ENCODE results near the gene ZDHHC3. TPM values are rescaled to one million over a fixed set of nuclear protein-coding genes. Genes with fewer than 3 reads are reported as not detected.
A peak's percentile ranks its signal among the peaks of the same experiment; 100 is the strongest.

Gene ZDHHC3
- total RNA-seq, 1 donor from 2014 or later: 66.6 TPM

- Mint-ChIP-seq H3K4me3 (ENCODE audit: unreplicated experiment) (no peak overlapping the region), H3K27me3 (ENCODE audit: low read depth, unreplicated experiment) (no peaks in the 10 kb centered on the region), H3K36me3 (ENCODE audit: low read depth, unreplicated experiment) (peaks cover 22% of the 10 kb centered on the region), H3K27ac (ENCODE audit: unreplicated experiment) (no peak overlapping the region), H3K4me1 (ENCODE audit: low read depth, unreplicated experiment) (no peaks in the 10 kb centered on the region), H3K9me3 (ENCODE audit: unreplicated experiment) (peaks cover 10% of the 10 kb centered on the region)
- Histone ChIP-seq H3K4me1 (ENCODE audit: insufficient read depth, low read length) (no peaks in the 10 kb centered on the region), H4K20me1 (ENCODE audit: insufficient read depth, low read length) (no peaks in the 10 kb centered on the region), H3K4me2 (ENCODE audit: low read length) (no peak overlapping the region), H3K36me3 (ENCODE audit: insufficient read depth, low read length) (no peaks in the 10 kb centered on the region), H3K27ac (ENCODE audit: low read depth, low read length) (no peak overlapping the region), H3K27me3 (ENCODE audit: insufficient read depth, low read length) (no peaks in the 10 kb centered on the region), H3K9ac (ENCODE audit: low read length) (no peak overlapping the region), H3K79me2 (ENCODE audit: insufficient read depth, low read length) (no peaks in the 10 kb centered on the region), H3K4me3 (ENCODE audit: insufficient read depth, low read depth, low read length) (no peak overlapping the region), H3K9me3 (ENCODE audit: insufficient read depth, low read depth, low read length) (no peaks in the 10 kb centered on the region), H2AFZ (ENCODE audit: low read depth, low read length) (no peak overlapping the region)
- FAIRE-seq (no peak), DNase-seq (ENCODE audit: low read depth) (no peak)
- TF ChIP-seq EZH2 (IDR thresholded peaks at IDR 0.05; ENCODE audit: insufficient read depth, low read length) (no peak), CTCF (IDR thresholded peaks at IDR 0.05; ENCODE audit: insufficient read depth, low read depth, low read length) (no peak)
These were observed 57.9 kb downstream of the ZDHHC3 start for GRCh38 chr3:44918087-44918486.

GRCh38 chr3:44915702-44916438 is 60.1 kb downstream of the ZDHHC3 start:
- no peaks in the 10 kb centered on the region for H3K79me2 ChIP-seq (ENCODE audit: insufficient read depth, low read length)
- Mint-ChIP-seq H3K36me3 (ENCODE audit: low read depth, unreplicated experiment) (peaks cover 17% of the 10 kb centered on the region), H3K27me3 (ENCODE audit: low read depth, unreplicated experiment) (no peaks in the 10 kb centered on the region), H3K9me3 (ENCODE audit: unreplicated experiment) (peaks cover 18% of the 10 kb centered on the region), H3K4me1 (ENCODE audit: low read depth, unreplicated experiment) (no peaks in the 10 kb centered on the region), H3K4me3 (ENCODE audit: unreplicated experiment) (no peak overlapping the region), H3K27ac (ENCODE audit: unreplicated experiment) (no peak overlapping the region)
- H3K36me3 ChIP-seq (ENCODE audit: insufficient read depth, low read length): no peaks in the 10 kb centered on the region
- FAIRE-seq: no peak
- H3K9me3 ChIP-seq (ENCODE audit: insufficient read depth, low read depth, low read length): peaks cover 4% of the 10 kb centered on the region
- no peaks in the 10 kb centered on the region for H4K20me1 ChIP-seq (ENCODE audit: insufficient read depth, low read length)
- DNase-seq (ENCODE audit: low read depth): no peak
- H3K27me3 ChIP-seq (ENCODE audit: insufficient read depth, low read length): no peaks in the 10 kb centered on the region
- H2AFZ ChIP-seq (ENCODE audit: low read depth, low read length): no peak overlapping the region
- no peak overlapping the region for H3K9ac ChIP-seq (ENCODE audit: low read length)
- H3K27ac ChIP-seq (ENCODE audit: low read depth, low read length): no peak overlapping the region
- H3K4me3 ChIP-seq (ENCODE audit: insufficient read depth, low read depth, low read length): no peak overlapping the region
- no peaks in the 10 kb centered on the region for H3K4me1 ChIP-seq (ENCODE audit: insufficient read depth, low read length)
- H3K4me2 ChIP-seq (ENCODE audit: low read length): no peak overlapping the region
- TF ChIP-seq EZH2 (IDR thresholded peaks at IDR 0.05; ENCODE audit: insufficient read depth, low read length) (no peak), CTCF (IDR thresholded peaks at IDR 0.05; ENCODE audit: insufficient read depth, low read depth, low read length) (no peak)

- no peak overlapping the region for H3K4me3 ChIP-seq (ENCODE audit: insufficient read depth, low read depth, low read length)
- H3K27me3 ChIP-seq (ENCODE audit: insufficient read depth, low read length): no peaks in the 10 kb centered on the region
- Mint-ChIP-seq H3K27me3 (ENCODE audit: low read depth, unreplicated experiment) (no peaks in the 10 kb centered on the region), H3K27ac (ENCODE audit: unreplicated experiment) (no peak overlapping the region), H3K4me3 (ENCODE audit: unreplicated experiment) (no peak overlapping the region), H3K9me3 (ENCODE audit: unreplicated experiment) (peaks cover 26% of the 10 kb centered on the region), H3K4me1 (ENCODE audit: low read depth, unreplicated experiment) (no peaks in the 10 kb centered on the region), H3K36me3 (ENCODE audit: low read depth, unreplicated experiment) (peaks cover 14% of the 10 kb centered on the region)
- H3K4me1 ChIP-seq (ENCODE audit: insufficient read depth, low read length): no peaks in the 10 kb centered on the region
- H3K36me3 ChIP-seq (ENCODE audit: insufficient read depth, low read length): no peaks in the 10 kb centered on the region
- no peak overlapping the region for H3K4me2 ChIP-seq (ENCODE audit: low read length)
- H3K9ac ChIP-seq (ENCODE audit: low read length): no peak overlapping the region
- no peak overlapping the region for H2AFZ ChIP-seq (ENCODE audit: low read depth, low read length)
- no peak overlapping the region for H3K27ac ChIP-seq (ENCODE audit: low read depth, low read length)
- no peaks in the 10 kb centered on the region for H4K20me1 ChIP-seq (ENCODE audit: insufficient read depth, low read length)
- no peaks in the 10 kb centered on the region for H3K79me2 ChIP-seq (ENCODE audit: insufficient read depth, low read length)
- FAIRE-seq (no peak), DNase-seq (ENCODE audit: low read depth) (no peak)
- TF ChIP-seq EZH2 (IDR thresholded peaks at IDR 0.05; ENCODE audit: insufficient read depth, low read length) (no peak), CTCF (IDR thresholded peaks at IDR 0.05; ENCODE audit: insufficient read depth, low read depth, low read length) (peak; percentile 17)
- peaks cover 12% of the 10 kb centered on the region for H3K9me3 ChIP-seq (ENCODE audit: insufficient read depth, low read depth, low read length)
These were observed 61.0 kb downstream of the ZDHHC3 start for GRCh38 chr3:44914936-44915335.
